ENCODE data around the gene USP35. TPM values are rescaled to one million over a fixed set of nuclear protein-coding genes. Genes with fewer than 3 reads are reported as not detected.

Gene USP35
- total RNA-seq, 1 donor, result 21.4 TPM

DNA sequence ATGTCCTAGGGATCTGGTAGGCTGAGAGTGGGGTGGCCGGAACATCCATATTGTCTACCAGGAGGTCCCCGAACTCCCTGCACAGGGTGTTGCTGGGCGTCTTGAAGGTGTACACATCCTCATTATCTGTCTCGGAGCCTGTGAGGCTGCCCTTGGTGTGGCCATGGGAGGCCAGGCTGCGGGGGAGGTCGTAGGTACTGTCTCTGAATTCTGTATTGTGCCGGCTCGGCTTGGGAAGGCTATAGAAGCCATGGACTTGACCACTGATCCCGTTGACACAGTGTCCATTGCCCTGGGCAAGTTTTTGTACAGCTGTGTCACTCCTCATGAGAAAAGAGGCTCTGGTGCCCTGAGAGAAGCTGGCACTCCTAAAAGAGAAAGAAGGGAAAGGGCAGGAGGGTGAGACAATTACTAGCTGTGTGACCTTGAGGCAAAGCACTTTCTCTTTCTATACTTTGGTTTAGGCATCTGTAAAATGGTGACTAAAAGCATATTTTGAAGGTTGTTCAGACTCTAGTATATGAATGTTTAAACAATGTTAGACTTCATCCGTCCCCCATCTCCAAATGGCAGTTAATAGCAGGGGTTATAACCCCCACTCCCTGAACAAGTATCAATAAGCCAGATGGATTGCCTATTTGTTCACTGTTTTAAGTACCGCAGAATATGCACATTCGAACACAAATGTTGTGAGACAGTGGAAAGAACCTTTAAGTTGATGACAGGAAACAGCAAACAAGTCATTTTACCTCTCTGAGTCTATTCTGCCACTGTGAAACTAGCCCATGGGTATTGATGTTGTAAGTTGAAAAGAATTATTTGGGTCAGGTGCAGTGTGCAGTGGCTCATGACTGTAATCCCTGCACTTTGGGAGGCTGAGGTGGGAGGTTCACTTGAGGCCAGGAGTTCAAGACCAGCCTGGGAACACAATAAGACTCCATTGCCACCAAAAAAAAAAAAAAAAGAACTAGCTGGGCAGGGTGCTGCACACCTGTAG, 38.3 kb downstream of the USP35 start:
- Histone ChIP-seq H3K79me2 (ENCODE audit: insufficient read depth, low read length) (no peaks in the 10 kb centered on the region), H3K27me3 (ENCODE audit: insufficient read depth, low read length) (no peaks in the 10 kb centered on the region), H4K20me1 (ENCODE audit: insufficient read depth, low read length) (no peaks in the 10 kb centered on the region), H3K9me3 (ENCODE audit: low read depth, low read length) (no peaks in the 10 kb centered on the region), H3K4me2 (ENCODE audit: insufficient read depth, low read length) (no peak overlapping the region), H3K36me3 (ENCODE audit: insufficient read depth, low read length) (peaks cover 21% of the 10 kb centered on the region), H3K4me3 (ENCODE audit: insufficient read depth, low read length) (no peak overlapping the region), H3K27ac (ENCODE audit: low read depth, low read length) (no peak overlapping the region), H2AFZ (ENCODE audit: low read length) (no peak overlapping the region), H3K4me1 (ENCODE audit: insufficient read depth, low read length) (peaks cover 5% of the 10 kb centered on the region)
- DNase-seq (ENCODE audit: insufficient read length, low spot score, missing footprints), result no peak
- TF ChIP-seq, protein P1, sequence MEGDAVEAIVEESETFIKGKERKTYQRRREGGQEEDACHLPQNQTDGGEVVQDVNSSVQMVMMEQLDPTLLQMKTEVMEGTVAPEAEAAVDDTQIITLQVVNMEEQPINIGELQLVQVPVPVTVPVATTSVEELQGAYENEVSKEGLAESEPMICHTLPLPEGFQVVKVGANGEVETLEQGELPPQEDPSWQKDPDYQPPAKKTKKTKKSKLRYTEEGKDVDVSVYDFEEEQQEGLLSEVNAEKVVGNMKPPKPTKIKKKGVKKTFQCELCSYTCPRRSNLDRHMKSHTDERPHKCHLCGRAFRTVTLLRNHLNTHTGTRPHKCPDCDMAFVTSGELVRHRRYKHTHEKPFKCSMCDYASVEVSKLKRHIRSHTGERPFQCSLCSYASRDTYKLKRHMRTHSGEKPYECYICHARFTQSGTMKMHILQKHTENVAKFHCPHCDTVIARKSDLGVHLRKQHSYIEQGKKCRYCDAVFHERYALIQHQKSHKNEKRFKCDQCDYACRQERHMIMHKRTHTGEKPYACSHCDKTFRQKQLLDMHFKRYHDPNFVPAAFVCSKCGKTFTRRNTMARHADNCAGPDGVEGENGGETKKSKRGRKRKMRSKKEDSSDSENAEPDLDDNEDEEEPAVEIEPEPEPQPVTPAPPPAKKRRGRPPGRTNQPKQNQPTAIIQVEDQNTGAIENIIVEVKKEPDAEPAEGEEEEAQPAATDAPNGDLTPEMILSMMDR (IDR thresholded peaks at IDR 0.05; ENCODE audit: extremely low read depth, low read depth, low read length), result no peak

DNA sequence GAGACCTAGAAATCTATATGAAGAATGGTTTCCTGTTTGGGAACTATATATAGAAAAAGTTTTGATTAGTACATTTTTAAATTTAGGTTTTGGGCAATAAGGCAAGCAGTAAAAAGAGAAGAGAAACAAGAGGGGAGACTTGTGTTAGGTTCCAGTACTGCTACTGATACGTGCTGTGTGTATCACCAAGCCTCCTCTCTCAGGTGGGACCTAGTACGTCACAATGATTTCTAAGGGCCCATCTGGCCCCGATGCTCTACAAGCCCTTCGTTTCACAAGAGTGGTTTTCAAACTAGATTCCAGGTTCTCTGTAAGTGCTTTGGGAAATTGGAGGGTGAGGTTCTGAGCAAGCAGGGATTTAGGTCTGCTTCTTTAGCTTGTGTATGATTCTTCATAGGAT, 39.2 kb downstream of the USP35 start:
- no peaks in the 10 kb centered on the region for H3K79me2 ChIP-seq (ENCODE audit: insufficient read depth, low read length)
- H3K4me1 ChIP-seq (ENCODE audit: insufficient read depth, low read length), result peaks cover 12% of the 10 kb centered on the region
- no peak overlapping the region for H3K4me3 ChIP-seq (ENCODE audit: insufficient read depth, low read length)
- peaks cover 16% of the 10 kb centered on the region for H3K36me3 ChIP-seq (ENCODE audit: insufficient read depth, low read length)
- TF ChIP-seq, protein P1 (IDR thresholded peaks at IDR 0.05; ENCODE audit: extremely low read depth, low read depth, low read length), result no peak
- no peak for DNase-seq (ENCODE audit: insufficient read length, low spot score, missing footprints)
- H3K27me3 ChIP-seq (ENCODE audit: insufficient read depth, low read length), result no peaks in the 10 kb centered on the region
- H3K4me2 ChIP-seq (ENCODE audit: insufficient read depth, low read length), result no peak overlapping the region
- no peaks in the 10 kb centered on the region for H3K9me3 ChIP-seq (ENCODE audit: low read depth, low read length)
- H2AFZ ChIP-seq (ENCODE audit: low read length), result no peak overlapping the region
- no peak overlapping the region for H3K27ac ChIP-seq (ENCODE audit: low read depth, low read length)
- no peaks in the 10 kb centered on the region for H4K20me1 ChIP-seq (ENCODE audit: insufficient read depth, low read length)

DNA sequence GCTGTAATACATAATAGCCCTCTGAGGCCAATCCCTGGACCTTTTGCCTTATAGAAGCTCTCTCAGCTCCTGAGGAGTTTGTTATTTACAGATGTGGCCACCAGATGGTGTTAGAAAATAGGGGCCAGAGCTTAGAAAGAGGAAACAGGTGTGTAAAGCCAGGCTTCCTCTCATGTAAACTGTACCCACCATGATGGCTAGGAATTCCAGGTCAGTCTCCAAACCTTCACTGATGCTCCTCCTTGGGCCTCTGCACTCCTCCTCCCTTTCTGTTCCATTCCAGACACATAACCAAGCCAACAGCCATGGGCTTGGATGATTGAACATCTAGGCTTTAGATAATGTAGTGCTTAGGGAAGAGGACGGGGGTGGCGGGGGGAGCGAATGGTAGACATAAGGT, 39.7 kb downstream of the USP35 start:
- Histone ChIP-seq H3K27me3 (ENCODE audit: insufficient read depth, low read length) (no peaks in the 10 kb centered on the region), H3K4me2 (ENCODE audit: insufficient read depth, low read length) (no peak overlapping the region), H3K9me3 (ENCODE audit: low read depth, low read length) (no peaks in the 10 kb centered on the region), H3K4me3 (ENCODE audit: insufficient read depth, low read length) (no peak overlapping the region), H4K20me1 (ENCODE audit: insufficient read depth, low read length) (no peaks in the 10 kb centered on the region), H3K36me3 (ENCODE audit: insufficient read depth, low read length) (peaks cover 13% of the 10 kb centered on the region), H2AFZ (ENCODE audit: low read length) (no peak overlapping the region), H3K4me1 (ENCODE audit: insufficient read depth, low read length) (peaks cover 12% of the 10 kb centered on the region), H3K79me2 (ENCODE audit: insufficient read depth, low read length) (no peaks in the 10 kb centered on the region), H3K27ac (ENCODE audit: low read depth, low read length) (no peak overlapping the region)
- TF ChIP-seq, protein P1 (IDR thresholded peaks at IDR 0.05; ENCODE audit: extremely low read depth, low read depth, low read length), result peak; percentile 54
- no peak for DNase-seq (ENCODE audit: insufficient read length, low spot score, missing footprints)

DNA sequence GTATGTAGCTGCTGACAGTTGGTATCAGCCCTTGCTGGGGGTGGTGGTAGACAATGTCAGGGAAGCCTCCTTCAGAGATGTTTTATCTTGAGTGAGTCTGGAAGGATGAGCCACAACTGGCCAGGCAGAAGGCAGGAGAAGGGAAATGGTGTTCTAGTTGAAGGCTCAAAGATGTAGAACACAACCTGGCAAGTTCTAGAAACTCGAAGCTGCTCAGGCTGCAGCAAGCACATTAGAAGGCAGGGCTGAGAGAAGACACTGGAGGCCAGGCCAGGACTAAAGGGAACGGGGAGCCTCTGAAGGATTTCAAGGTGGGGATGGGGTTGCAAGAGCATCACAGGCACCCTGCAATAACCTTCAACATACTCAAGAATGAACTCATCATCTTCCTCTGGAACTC, 40.4 kb downstream of the USP35 start:
- TF ChIP-seq, protein P1 (IDR thresholded peaks at IDR 0.05; ENCODE audit: extremely low read depth, low read depth, low read length), result no peak

More for the DNA sequence above, 40.4 kb downstream of the USP35 start:
- H3K36me3 ChIP-seq (ENCODE audit: insufficient read depth, low read length), result peaks cover 12% of the 10 kb centered on the region
- no peaks in the 10 kb centered on the region for H4K20me1 ChIP-seq (ENCODE audit: insufficient read depth, low read length)
- H3K4me1 ChIP-seq (ENCODE audit: insufficient read depth, low read length), result peaks cover 12% of the 10 kb centered on the region
- no peak overlapping the region for H3K4me3 ChIP-seq (ENCODE audit: insufficient read depth, low read length)
- H3K9me3 ChIP-seq (ENCODE audit: low read depth, low read length), result no peaks in the 10 kb centered on the region
- DNase-seq (ENCODE audit: insufficient read length, low spot score, missing footprints), result no peak
- H3K27ac ChIP-seq (ENCODE audit: low read depth, low read length), result no peak overlapping the region
- no peak overlapping the region for H3K4me2 ChIP-seq (ENCODE audit: insufficient read depth, low read length)
- H3K27me3 ChIP-seq (ENCODE audit: insufficient read depth, low read length), result no peaks in the 10 kb centered on the region
- no peaks in the 10 kb centered on the region for H3K79me2 ChIP-seq (ENCODE audit: insufficient read depth, low read length)
- H2AFZ ChIP-seq (ENCODE audit: low read length), result no peak overlapping the region
